Breast epithelium (tissue), 4 donors: ENCODE measurements around the gene PITX2. TPM values are rescaled to one million over a fixed set of nuclear protein-coding genes. Genes with fewer than 3 reads are reported as not detected.
A peak's percentile ranks its signal among the peaks of the same experiment; 100 is the strongest.

Experiments used
- DNase-seq, 2 donors: peaks; one replicate each; pipeline ENCODE4 v3.0.0-alpha.2; 2019; ENCODE audit warnings: low spot score in 2 of 2
- H3K27ac ChIP-seq, 2 donors: fragments of 200-600 bp; sonication (generic) in 1 of 2; one replicate each; pipeline ENCODE4 v1.5.1; 2016 to 2019; ENCODE audit warnings: mild to moderate bottlenecking in 1 of 2
- H3K27me3 ChIP-seq, 2 donors: fragments of 200-600 bp; sonication (generic) in 1 of 2; one replicate each; pipeline versions ENCODE4 v1.5.1 to v1.6.0; 2017 to 2019; ENCODE audit warnings: control low read depth in 1 of 2, mild to moderate bottlenecking in 1 of 2
- H3K36me3 ChIP-seq: fragments of 200-600 bp; one replicate; pipeline ENCODE4 v1.5.1; 2019
- H3K4me1 ChIP-seq, 2 donors: fragments of 200-600 bp; sonication (generic); one replicate each; pipeline ENCODE4 v1.5.1; 2016 to 2019; ENCODE audit warnings: control low read depth in 1 of 2
- H3K4me3 ChIP-seq, 3 donors: fragments of 200-600 bp; sonication (generic); 1 replicate in 2 of 3; 2 replicates in 1 of 3; pipeline ENCODE4 v1.5.1; 2016 to 2019; ENCODE audit warnings: mild to moderate bottlenecking in 3 of 3, moderate library complexity in 2 of 3
- H3K9me3 ChIP-seq, 2 donors: fragments of 200-600 bp; sonication (generic) in 1 of 2; one replicate each; pipeline ENCODE4 v1.5.1; 2016 to 2019; ENCODE audit warnings: control low read depth in 1 of 2
- POLR2A ChIP-seq: fragments of 450-650 bp; IDR thresholded peaks from one replicate; pipeline ENCODE4 v1.6.1; 2016; ENCODE audit warnings: antibody characterized with exemption, mild to moderate bottlenecking, moderate library complexity
- POLR2AphosphoS5 ChIP-seq, 3 donors: sonication (generic); formaldehyde crosslinking; IDR thresholded peaks; one replicate each; pipeline ENCODE4 v1.6.1; 2017; ENCODE audit warnings: antibody characterized with exemption in 3 of 3
- intact Hi-C: fragments of 100-400 bp; cut with DNase I; formaldehyde crosslinking; loops from one replicate; pipeline ENCODE4 v1.15.1; 2023; ENCODE audit warnings: low total_unique reads
- total RNA-seq, 3 donors: library from RNA; depleted of rRNA; stranded (reverse); fragments of >200 nt; gene quantifications; one replicate each; pipeline ENCODE4 v1.1.0, GENCODE V29; 2016
- TF ChIP-seq, protein P1 (sequence below), 3 donors: fragments of 450-650 bp; IDR thresholded peaks; one replicate each; pipeline ENCODE4 v1.5.1; 2016 to 2017; ENCODE audit warnings: antibody characterized with exemption in 3 of 3, mild to moderate bottlenecking in 3 of 3, moderate library complexity in 3 of 3

The PITX2 gene
- total RNA-seq, 3 donors from 2014 or later, result 0.33 to 2.6 TPM; not detected in 1

DNA sequence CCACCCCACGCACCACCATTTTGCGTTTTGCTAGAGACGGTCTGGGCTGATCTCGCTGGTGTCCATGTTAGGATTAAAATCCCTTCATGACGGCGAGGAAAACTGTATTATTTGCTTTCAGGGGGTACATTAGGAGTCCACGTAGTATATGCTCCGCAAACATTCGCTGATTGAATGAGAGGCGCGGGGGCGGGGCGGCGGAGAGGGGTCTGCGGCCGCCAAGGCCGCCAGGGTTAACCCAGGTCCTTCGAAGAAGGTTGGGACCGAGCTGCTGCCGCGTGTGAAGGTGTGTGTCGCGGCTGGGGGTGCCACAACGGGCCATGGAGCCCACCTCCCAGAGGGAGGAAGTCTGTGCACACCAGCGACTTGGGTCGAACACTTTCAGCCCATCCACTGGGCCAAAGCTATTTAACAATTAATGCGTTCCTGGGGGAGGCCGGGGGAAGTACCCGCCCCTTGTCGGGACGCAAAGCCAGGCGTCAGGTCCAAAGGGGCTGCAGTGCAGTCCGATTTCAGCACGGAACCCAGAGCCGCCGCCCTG lies 6.4 kb upstream of the PITX2 start:
- TF ChIP-seq POLR2A (no peak), POLR2AphosphoS5 (IDR thresholded peaks at IDR 0.05) (no peak)
- TF ChIP-seq, protein P1, sequence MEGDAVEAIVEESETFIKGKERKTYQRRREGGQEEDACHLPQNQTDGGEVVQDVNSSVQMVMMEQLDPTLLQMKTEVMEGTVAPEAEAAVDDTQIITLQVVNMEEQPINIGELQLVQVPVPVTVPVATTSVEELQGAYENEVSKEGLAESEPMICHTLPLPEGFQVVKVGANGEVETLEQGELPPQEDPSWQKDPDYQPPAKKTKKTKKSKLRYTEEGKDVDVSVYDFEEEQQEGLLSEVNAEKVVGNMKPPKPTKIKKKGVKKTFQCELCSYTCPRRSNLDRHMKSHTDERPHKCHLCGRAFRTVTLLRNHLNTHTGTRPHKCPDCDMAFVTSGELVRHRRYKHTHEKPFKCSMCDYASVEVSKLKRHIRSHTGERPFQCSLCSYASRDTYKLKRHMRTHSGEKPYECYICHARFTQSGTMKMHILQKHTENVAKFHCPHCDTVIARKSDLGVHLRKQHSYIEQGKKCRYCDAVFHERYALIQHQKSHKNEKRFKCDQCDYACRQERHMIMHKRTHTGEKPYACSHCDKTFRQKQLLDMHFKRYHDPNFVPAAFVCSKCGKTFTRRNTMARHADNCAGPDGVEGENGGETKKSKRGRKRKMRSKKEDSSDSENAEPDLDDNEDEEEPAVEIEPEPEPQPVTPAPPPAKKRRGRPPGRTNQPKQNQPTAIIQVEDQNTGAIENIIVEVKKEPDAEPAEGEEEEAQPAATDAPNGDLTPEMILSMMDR (IDR thresholded peaks at IDR 0.05), result no peak
- peaks cover 13 to 98% of the 10 kb centered on the region in 2 donors for H3K27me3 ChIP-seq

DNA sequence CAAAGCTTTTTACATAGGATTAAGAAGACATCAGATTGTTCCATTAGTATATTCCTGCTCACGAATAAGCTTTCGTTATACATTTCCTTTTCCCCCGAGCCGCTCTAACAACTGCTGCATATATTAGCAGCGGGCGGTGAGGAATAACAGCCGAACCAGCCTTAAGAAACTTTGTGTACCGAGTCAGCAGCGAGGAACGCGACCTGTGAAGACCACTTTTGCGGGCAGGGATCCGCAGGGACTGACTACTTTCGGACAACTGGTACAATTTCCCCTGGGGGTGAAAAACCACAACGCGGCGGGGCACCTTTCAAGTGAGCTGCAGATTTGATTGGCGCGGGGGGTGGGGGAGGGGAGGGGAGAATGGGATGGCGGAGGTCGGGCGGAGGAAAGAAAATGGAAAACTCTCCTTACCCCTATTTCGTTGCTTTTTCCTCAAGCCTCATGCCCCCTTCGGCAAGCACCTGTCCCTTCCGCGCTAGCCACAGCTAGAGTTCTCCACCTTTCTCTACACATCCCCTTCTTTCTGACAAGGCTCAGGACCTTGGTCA lies 5.9 kb upstream of the PITX2 start:
- intact Hi-C loops, result no loop called here
- Histone ChIP-seq H3K27ac (no peak overlapping the region), H3K36me3 (no peaks in the 10 kb centered on the region), H3K9me3 (no peaks in the 10 kb centered on the region), H3K4me1 (peaks cover 6 to 7% of the 10 kb centered on the region in 2 donors), H3K4me3 (peak overlapping the region in 1 of 3 donors; percentile 5), H3K27me3 (peaks cover 11 to 98% of the 10 kb centered on the region in 2 donors)
- DNase-seq, result no peak
- TF ChIP-seq, protein P1 (IDR thresholded peaks at IDR 0.05), result no peak

More for the DNA sequence above, 6.4 kb upstream of the PITX2 start:
- peaks cover 6 to 7% of the 10 kb centered on the region in 2 donors for H3K4me1 ChIP-seq
- no peak for DNase-seq
- H3K4me3 ChIP-seq, result peak overlapping the region in 1 of 3 donors; percentile 5
- intact Hi-C loops, result no loop called here
- H3K27ac ChIP-seq, result no peak overlapping the region
- no peaks in the 10 kb centered on the region for H3K9me3 ChIP-seq
- H3K36me3 ChIP-seq, result no peaks in the 10 kb centered on the region

DNA sequence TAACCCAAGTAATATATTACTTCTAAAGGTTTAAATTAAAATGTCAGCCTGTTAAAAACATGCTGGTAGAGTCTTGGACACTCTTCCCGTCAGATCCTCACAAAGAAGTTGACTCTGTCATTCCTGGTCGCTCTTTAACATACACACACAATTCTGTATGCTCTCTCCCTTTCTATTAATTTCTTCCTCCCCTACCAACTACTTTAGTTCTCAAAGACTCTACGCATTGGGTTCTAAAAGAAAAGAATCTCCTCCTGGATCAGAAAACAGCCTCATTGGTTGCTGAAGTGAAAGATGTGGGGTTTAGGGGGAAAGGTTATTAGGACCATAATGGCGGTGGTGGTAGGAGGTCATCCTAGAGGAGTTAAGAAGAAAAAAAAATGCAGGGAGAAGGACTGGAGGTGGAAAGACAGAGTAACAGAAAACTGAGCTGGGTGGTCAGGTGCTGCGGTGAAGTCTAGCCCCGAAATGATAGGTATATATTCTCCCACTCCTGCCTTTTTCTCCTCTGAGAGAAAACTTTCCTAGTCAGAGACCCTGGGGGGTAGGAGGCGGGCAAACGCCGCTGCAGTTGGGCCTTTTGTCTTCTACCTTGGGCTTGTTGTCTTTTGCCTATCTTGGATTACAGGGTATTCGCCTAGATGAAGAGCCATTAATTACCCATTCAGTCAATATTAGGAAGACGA lies 5.2 kb upstream of the PITX2 start:
- H3K36me3 ChIP-seq, result no peaks in the 10 kb centered on the region
- intact Hi-C loops, result no loop called here
- H3K4me1 ChIP-seq, result peaks cover 6 to 7% of the 10 kb centered on the region in 2 donors
- no peak for DNase-seq
- TF ChIP-seq POLR2AphosphoS5 (IDR thresholded peaks at IDR 0.05) (no peak), POLR2A (no peak)
- TF ChIP-seq, protein P1 (IDR thresholded peaks at IDR 0.05), result no peak
- H3K9me3 ChIP-seq, result no peaks in the 10 kb centered on the region
- H3K27ac ChIP-seq, result no peak overlapping the region
- H3K27me3 ChIP-seq, result peaks cover 11 to 98% of the 10 kb centered on the region in 2 donors
- no peak overlapping the region for H3K4me3 ChIP-seq

DNA sequence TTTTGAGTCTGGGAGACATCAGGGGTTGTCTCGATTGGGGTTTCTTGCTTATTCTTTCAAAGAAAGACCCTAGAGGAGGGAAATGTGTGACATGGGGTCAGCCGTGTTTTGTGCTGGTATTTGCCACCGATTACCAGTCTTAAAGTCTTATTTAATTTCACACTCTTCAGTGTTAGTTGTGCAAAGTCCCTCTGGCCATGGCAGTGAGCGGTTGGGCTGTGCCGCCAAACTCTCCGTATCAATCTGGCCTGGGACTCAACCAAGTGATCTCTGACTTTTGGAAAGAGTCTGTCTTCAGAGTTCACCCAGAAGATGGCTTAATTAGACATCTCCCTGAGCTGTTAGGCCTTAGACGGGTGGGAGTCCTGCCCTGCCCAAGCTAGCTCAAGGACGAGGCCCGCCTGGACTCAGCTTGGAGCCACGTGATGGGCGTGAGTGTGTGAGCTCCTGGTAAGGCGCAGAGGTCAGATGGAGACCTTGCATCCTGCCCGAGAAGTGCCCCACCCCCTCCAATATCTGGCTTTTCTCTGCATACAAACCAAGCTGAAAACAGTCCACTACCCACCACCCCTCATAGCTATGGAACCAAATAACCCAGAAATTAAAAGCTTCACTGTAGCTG lies 3.8 kb upstream of the PITX2 start:
- no peak overlapping the region for H3K4me3 ChIP-seq
- no peaks in the 10 kb centered on the region for H3K9me3 ChIP-seq
- H3K27me3 ChIP-seq, result peaks cover 6 to 98% of the 10 kb centered on the region in 2 donors
- no peaks in the 10 kb centered on the region for H3K36me3 ChIP-seq
- no peak for DNase-seq
- H3K27ac ChIP-seq, result no peak overlapping the region
- TF ChIP-seq POLR2AphosphoS5 (IDR thresholded peaks at IDR 0.05) (no peak), POLR2A (no peak)
- TF ChIP-seq, protein P1 (IDR thresholded peaks at IDR 0.05), result no peak
- intact Hi-C loops, result no loop called here
- peaks cover 0 to 4% of the 10 kb centered on the region in 2 donors for H3K4me1 ChIP-seq
